GM19467 (cell line): Measurements from ENCODE around the gene OR2V1.
"Not testable (repeated sequence)": the region's sequence is repeated elsewhere in the genome, so short reads cannot be mapped to it uniquely, and the experiment has no call there.

Experiments used
- ATAC-seq: cut with Tn5 transposase; IDR thresholded peaks from one replicate; pipeline ENCODE4 v1.9.1; 2021; ENCODE audit warnings: mild to moderate bottlenecking, moderate library complexity; ENCODE audit not compliant: unreplicated experiment

Gene OR2V1

GRCh38 chr5:181131514-181131913, 545 bp upstream of the OR2V1 start:
- no peak for ATAC-seq

DNA sequence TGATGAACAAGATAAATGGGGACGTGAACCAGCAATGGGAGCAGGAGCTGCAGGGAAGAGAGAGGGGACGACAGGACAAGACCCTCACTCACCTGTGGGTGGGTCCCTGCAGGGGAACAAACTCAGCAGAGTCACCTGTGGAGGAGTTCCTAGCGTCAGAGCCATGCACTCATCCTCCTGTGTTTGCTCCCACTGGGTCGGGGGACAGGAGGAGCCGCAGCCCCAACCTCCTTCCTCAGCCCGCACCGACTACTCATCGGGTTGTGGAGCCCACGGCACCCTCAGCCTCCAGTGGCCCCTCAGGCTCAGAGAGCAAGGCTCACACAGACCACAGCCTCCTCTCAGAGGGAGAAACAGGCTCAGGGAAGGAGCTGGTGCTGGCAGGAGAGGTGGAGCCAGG, 888 bp downstream of the OR2V1 start:
- ATAC-seq: not testable (repeated sequence)

DNA sequence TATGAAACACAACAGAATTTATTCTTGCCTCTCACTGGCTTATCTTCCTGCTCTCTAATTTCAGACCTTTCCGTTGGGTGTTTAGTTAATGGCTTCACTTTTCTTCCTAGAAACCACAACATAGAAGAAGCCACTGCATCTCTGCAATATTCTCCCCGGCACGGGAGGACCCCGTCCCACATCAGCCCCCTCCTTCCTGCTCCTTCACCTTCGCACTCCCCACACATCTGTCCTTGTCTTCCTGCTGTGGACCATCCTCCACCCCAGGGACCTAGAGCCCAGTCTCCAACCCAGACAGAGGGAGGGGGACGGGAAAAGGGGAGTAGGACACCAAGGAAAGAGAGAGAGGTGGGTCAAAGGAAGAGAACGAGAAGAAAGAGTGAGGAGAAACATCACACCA, 1.4 kb downstream of the OR2V1 start:
- ATAC-seq: no peak

GRCh38 chr5:181127907-181128626, 2.9 kb downstream of the OR2V1 start:
- no peak for ATAC-seq

GRCh38 chr5:181127456-181127855, 3.5 kb downstream of the OR2V1 start:
- no peak for ATAC-seq

DNA sequence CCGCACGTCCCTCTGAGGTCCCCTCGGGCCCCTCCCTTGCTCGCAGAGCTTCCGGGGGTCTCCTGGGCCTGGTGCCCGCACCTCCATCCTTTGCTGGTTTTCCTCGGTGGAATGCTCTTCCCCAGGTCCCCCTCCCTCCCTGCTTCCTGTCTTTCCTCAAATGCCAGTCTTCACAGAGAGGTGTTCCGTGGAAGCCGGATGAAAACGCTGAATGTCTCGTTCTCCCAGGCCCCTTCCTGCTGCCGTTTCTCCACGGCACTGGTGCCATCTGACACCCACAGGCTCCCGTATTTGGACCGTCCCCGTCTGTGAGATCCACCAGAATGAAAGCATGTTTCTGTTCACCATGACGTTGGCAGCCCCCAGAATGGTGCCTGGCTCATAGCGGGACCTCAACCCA, 4.1 kb downstream of the OR2V1 start:
- no peak for ATAC-seq

- ATAC-seq: no peak
These were observed 6.4 kb downstream of the OR2V1 start for GRCh38 chr5:181124526-181124925.

- ATAC-seq: no peak
These were observed 9.1 kb downstream of the OR2V1 start for GRCh38 chr5:181121675-181122561.

DNA sequence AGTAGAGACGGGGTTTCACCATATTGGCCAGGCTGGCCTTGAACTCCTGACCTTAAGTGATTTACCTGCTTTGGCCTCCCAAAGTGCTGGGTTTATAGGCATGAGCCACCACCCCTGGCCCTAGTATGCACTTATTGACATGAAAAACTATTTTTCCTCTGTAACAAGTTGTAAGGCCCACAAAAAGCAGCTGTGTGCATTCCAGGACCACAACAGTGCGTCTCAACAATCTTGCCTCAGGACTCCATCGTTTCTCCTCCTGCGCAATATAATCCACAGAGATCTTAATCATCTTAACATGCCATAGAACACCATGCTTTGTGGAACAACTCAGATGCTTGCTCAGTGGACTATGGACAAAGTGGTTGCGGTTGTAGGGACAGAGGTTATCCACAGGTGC, 10.2 kb downstream of the OR2V1 start:
- ATAC-seq: no peak

- ATAC-seq: no peak
These were observed 10.7 kb downstream of the OR2V1 start for GRCh38 chr5:181120306-181120705.

DNA sequence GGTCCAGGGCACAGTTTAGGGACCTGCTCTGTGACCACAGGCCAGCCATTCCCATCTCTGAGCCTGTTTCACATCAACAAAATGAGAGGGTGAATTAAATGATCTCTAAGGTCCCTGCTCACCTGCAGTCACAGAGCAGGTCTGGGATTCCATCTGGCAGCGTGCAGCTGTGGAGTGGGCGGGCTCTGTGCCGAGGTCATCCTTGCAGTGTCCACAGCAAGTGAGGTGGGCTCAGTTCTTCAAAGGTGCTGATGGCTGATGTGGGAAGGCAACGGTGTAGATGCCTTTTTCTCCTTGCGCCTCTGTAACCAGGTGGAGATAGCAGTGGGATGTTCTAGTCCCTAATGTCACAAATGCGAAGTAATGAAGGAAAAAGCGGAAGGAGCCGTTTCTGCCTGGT, 11.9 kb downstream of the OR2V1 start:
- no peak for ATAC-seq

DNA sequence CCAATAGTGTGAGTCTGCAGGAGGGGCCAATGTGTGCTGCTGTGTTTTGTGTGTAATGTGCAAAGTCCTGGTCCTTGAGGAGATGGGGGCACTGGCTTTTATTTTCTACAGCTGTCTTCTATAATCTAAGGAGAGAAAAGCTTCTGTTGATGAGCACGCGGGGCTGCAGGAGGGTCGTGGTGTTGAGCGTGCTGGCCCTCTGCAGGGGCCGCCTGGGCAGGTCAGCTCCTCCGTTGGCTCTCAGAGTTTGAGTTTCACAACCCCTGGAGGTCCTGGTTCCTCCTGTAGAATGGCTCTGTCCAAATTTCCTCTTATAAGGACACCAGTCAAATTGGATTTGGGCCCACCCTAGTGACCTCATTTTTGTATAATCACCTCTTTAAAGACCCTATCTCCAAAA, 12.6 kb downstream of the OR2V1 start:
- no peak for ATAC-seq

DNA sequence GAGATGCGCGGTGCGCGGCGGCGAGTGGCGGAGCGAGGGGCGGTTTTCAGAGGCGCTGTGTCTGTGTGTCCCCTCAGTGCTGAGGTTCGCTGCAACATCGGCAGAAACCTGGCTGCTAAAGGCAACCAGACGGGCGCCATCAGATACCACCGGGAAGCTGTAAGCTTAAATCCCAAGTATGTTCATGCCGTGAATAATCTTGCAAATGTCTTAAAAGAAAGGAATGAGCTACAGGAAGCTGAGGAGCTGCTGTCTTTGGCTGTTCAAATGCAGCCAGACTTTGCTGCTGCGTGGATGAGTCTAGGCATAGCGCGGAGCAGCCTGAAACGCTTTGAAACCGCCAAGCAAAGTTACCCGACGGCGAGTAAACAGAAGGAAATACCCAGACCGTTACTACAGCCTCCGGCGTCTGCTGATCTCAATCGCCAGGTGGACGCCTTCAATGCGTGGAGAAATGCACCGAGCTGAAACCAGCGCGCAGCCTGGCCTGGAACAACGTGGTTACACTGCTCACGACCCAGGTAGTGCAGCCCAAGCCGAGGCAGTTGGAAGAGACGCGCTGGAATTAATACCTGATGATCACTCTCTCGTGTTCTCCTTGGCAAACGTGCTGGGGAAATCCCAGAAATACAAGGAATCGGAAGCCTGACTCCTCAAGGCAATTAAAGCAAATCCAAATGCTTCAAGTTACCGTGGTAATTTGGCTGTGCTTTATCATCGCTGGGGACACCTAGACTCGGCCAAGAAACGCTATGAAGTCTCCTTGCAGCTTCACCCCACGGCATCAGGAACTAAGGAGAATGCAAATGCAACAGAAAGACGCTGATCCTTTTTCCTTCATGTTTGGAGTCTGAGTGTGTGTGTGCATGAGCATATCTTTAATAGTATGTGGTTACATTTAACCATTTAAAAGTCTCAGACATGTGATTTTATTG, 15.9 kb downstream of the OR2V1 start:
- ATAC-seq: no peak

GRCh38 chr5:181114284-181114843, 16.6 kb downstream of the OR2V1 start:
- no peak for ATAC-seq

DNA sequence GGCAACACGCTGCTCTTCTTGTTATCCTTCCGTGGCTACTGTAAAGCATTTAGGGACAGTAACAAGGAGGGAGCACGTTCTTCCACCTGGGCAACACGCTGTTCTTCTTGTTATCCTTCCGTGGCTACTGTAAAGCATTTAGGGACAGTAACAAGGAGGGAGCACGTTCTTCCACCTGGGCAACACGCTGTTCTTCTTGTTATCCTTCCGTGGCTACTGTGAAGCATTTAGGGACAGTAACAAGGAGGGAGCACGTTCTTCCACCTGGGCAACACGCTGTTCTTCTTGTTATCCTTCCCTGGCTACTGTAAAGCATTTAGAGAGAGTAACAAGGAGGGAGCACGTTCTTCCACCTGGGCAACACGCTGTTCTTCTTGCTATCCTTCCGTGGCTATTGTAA, 17.4 kb downstream of the OR2V1 start:
- ATAC-seq: not testable (repeated sequence)

- ATAC-seq: no peak
These were observed 18.5 kb downstream of the OR2V1 start for GRCh38 chr5:181112476-181112875.

GRCh38 chr5:181111010-181111409, 20.0 kb downstream of the OR2V1 start:
- no peak for ATAC-seq

DNA sequence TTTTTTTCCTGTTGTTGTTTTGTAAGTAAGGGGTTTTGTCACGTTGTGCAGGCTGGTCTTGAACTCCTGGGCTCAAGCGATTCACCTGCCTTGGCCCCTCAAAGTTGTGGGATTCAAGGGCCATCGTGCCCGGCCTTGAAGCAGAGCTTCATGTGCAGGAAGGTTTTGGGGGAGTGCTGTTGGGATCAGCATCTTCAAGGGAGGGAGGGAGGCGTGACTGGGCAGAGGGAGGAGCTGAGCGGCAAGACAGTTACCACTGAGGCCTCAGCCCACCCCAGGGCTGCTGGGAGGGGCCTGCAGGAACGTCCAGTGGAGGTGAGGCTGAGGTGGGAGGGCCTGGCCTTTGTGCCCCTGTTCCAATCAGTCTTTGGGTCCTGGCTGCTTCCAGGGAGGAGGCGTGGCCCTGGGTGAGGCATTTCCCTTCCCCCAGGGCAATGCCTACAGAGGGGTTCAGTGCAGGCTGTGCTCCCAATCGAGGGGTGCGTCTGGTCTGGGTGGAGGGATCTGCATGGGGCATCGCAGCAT, 21.4 kb downstream of the OR2V1 start:
- ATAC-seq: no peak

DNA sequence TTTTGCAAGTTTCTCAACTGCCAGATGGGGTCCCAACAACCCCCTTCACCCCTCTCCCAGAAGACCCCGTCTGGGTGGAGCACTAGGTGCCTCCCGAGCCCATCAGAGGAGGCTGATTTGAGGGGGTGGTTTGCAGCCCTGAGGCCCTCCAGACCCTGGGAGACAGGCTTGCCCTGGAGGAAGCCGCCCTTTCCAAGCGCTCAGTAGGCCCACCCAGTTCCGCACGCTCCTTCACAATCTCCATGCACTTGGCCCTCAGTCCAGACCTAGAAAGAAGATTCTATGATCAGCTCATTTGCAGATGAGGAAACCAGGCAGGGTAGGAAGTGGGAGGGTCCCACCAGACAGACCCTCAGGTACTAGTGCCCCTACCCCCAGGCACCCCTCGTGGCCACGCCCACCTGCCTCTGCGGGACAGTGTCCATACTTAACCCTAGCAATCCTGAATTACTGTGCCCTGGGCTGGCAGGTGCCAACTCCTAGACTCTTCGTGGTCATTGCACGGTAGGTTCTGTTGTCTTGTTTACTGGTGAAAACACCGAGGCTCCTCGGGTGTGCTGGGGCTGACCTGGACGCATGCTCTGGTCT, 22.3 kb downstream of the OR2V1 start:
- ATAC-seq: no peak

DNA sequence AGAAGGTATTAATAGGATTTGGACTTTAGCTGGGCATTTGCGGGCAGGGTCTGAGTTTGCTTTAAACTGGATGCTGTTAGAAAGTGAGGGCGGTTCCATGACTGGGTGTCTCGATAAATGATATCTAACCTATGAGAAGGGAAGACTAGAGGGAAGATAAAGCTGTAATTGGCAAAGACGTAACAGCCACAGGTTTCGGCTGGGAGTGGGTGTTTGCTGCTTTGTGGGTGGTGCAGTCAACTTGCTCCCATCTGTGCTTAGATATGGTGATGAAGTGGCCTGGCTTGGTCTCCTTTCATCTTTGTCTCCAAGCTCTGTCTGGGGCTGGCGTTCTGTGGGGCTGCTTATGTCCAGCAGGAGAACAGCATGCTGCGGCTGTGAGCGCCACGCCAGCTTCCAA, 23.3 kb downstream of the OR2V1 start:
- no peak for ATAC-seq
